OCI-LY3 (cell line): ENCODE data around the gene OR52B6.

Source experiments
- CTCF ChIP-seq: fragments of 200-600, 300-600 bp; sonication (generic); IDR thresholded peaks from 2 replicates; pipeline ENCODE4 v1.5.1; 2014; ENCODE audit warnings: antibody characterized with exemption, low read length, low read depth
- EZH2phosphoT487 ChIP-seq: fragments of 200-600 bp; shearing (Covaris generic); IDR thresholded peaks from 2 replicates; pipeline ENCODE4 v1.6.1; 2018; ENCODE audit warnings: antibody characterized with exemption, mixed run types, low read depth

- TF ChIP-seq CTCF: no peak
- no peak for TF ChIP-seq EZH2phosphoT487
Measured at GRCh38 chr11:5546457-5546856, 34.2 kb upstream of the OR52B6 start.
